AG20443 (cell line): Measurements from ENCODE around the gene MYLK.
"Not testable (repeated sequence)": the region's sequence is repeated elsewhere in the genome, so short reads cannot be mapped to it uniquely, and the experiment has no call there.

Experiments
- DNase-seq: peaks from one replicate; pipeline ENCODE4 v3.0.0; 2012; ENCODE audit warnings: low spot score, mixed read lengths

The MYLK gene

GRCh38 chr3:123722456-123722855 is 161.7 kb downstream of the MYLK start:
- no peak for DNase-seq

DNA sequence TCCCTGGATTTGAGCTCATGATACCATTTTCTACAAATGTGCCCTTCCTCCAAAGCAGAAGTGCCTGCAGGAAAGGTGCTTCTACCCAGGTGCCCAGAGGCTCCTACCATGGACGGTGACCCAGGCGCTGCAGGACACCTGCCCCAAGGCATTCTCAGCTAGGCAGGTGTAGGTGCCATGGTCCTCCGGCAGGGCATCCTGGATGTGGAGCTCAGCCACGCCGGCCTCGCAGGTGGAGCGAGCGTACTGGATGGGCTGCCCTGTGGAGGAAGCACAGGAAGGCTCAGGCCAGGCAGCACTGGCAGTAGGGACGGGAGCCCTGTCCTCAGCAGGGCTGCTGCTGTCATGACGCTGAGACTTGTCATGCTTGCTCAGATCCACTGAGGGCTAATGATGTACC is 162.1 kb downstream of the MYLK start:
- no peak for DNase-seq

DNA sequence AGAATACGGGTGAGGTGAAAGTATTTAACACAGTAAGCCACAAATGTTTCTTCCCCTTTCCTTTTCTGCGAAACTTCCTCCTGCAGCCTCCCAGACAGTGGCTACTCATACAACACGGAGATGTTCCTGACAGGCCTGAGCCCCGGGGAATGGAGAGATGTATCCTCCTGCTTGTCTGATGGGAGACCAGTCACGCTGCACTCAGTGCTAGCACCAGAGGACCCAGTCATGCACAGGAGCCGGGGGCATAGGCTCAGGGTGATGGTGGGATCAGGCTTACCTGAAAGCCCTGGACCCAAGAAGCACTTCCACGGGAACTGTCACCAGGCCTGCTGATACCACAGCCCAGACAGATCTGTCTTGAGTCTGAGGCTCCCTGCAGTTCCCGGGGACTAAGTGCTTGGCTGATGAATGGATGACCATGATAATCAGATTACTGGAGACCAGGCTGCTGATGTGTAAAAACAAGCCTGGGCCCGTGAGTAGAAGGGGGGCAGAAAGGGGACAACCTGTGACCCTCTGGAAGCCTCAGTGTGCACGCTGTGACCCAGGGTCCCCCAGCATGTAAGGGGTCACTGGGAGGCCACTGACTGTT is 162.9 kb downstream of the MYLK start:
- DNase-seq, result not testable (repeated sequence)

- DNase-seq, result no peak
Measured at GRCh38 chr3:123720638-123721037, 163.5 kb downstream of the MYLK start.

- DNase-seq, result no peak
Measured at GRCh38 chr3:123719862-123720453, 164.2 kb downstream of the MYLK start.

GRCh38 chr3:123719061-123719756 is 164.9 kb downstream of the MYLK start:
- DNase-seq, result peak; percentile 78

DNA sequence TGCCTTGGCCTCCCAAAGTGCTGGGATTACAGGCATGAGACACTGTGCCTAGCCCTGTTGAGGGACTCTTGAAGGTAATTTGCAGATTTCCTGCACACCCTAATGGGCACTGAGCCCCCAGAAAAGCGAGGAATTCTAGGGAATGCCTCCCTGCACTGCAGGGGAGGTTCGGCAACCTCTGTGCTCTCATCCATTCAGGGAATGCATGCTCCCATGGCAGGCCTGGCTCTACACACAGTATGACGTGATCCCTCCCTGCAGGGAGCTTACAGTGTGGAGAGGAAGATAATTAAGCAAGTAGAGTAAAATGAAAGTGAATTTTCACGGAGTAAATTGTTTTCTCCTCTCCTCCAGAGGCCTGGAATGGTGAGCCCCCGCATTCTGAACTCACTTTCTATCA is 166.0 kb downstream of the MYLK start:
- no peak for DNase-seq

DNA sequence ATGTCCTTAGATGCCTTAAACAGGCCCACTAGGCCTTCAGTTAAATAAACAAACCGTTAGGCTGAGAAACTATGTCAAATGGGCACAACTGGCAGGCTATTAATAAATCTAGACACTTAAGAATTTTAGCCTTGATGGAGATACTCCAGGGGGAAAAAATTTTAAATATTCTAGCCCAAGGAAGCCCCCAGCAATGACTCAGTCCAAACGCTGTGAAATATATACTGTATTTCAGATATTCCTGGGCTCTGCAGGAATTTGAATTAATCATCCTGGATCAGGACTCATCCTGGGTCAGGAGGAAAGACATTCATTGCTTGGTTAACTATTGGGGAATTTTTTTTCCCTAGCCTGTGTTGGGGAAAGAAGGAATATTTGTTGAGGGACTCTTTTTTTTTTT is 166.7 kb downstream of the MYLK start:
- not testable (repeated sequence) for DNase-seq

- DNase-seq, result no peak
Measured at GRCh38 chr3:123716411-123716810, 167.7 kb downstream of the MYLK start.

DNA sequence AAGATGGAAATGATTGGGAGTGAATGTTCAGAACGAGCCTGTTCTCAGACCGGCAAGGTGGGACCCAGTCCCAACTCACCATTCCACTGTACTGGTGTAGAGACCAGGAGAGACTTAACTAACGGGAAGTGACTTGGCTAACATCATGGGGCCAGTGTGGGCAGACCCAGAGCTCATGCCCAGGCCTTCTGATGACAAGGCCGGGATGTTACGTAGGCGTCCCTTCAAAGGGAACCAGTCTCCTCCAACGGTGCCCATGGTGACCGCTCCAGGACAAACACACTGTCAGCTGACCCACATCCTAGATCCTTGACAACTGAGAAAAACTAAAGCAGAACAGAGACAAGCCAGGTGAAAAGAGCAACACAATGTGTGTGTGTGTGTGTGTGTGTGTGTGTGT is 170.9 kb downstream of the MYLK start:
- DNase-seq, result no peak

- DNase-seq, result no peak
Measured at GRCh38 chr3:123712077-123712860, 171.9 kb downstream of the MYLK start.

- DNase-seq, result no peak
Measured at GRCh38 chr3:123711356-123711755, 172.8 kb downstream of the MYLK start.

DNA sequence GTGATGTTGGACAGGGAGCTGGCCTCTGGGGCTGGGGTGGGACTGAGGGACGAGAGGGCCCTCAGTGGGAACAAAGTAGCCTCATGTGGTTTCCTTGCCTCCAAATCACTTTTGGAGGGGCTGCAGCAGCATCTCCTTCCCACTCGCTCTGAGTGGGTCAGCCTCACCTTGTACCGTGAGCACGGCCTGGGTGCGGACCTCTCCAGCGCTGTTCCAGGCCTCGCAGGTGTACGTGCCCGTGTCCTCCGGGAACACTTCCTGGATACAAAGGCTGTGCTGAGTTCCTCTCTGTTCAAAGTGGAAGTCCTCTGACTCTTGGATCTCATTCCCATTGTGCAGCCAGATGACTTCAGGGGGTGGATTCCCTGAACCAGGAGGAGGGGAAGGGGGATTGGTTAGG is 175.6 kb downstream of the MYLK start:
- DNase-seq, result no peak

DNA sequence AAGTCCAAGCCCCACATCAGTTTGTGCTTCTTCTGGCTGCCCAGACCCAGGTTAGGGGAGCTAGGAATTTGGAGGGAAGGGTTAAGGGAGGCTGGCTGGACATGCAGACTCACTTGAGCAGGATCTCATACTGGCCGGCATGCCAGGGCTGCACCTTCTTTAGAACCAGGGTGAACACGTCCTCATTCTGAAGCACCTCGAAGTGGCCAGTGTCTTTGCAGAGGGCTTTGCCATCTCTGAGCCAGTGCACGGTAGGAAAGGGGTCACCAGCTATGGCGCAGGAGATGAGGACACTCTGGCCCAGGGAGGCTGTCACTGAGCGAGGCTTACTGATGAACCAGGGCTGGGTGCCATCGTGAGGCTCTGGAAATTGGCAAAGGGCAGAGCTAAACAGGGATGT is 176.5 kb downstream of the MYLK start:
- not testable (repeated sequence) for DNase-seq

- DNase-seq, result no peak
Measured at GRCh38 chr3:123706871-123707270, 177.3 kb downstream of the MYLK start.

DNA sequence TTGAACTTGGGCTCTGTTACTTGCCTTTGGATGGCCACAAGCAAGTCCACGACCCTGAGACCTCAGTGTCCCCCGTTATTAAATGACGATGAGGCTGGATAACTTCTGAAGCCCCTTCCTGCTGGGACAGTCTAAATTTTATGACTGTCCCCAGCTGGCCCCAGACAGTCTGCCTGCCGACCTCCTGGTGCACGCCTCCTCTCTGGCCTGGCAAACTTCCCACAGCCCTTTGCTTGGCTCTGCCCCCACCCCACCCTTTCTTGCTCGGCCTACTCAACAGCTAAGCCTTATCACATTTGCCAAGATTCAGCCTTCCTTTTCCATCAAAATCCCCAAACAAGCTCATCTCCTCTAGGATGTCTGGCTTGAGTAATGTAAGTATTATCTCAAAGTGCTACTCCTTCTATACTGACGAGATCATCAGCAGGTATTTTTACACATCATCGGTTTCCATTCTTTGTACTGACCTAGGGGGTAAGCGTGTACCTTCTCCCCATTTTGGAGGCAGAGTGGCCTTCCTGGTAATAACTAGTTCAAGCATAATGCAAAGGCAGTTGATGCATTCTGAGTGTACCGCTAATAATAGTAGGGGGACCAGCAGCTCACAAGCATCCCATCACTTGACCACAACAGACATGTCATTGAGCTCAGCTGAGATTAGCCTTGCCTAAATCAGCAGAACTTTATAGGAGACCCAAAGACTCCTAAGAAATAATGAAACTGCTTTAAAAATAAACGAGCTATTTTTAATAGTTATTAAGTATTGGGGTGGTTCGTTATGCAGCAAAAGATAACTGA is 178.4 kb downstream of the MYLK start:
- no peak for DNase-seq

DNA sequence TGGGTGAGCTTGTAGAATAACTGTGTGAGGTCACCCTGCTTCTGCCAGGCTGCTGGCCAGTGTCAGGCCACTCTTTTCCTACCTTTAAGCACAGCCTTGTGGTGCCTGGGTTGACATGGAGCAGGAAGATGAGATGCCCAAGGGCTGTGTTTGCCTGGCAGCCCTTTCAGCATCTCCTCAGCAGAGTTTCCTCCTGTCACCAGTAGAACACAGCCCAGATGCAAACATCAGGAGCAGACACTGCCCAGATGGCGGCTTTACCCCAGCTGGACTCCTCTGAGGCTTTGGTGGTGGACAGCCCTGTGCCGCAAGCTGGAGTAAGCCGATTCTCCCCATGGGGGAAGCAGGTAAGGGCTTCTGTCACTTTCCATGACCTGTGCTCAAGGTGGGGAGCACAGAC is 180.5 kb downstream of the MYLK start:
- DNase-seq, result not testable (repeated sequence)

- no peak for DNase-seq
Measured at GRCh38 chr3:123702720-123703119, 181.4 kb downstream of the MYLK start.

GRCh38 chr3:123702057-123702456 is 182.1 kb downstream of the MYLK start:
- peak; percentile 50 for DNase-seq

DNA sequence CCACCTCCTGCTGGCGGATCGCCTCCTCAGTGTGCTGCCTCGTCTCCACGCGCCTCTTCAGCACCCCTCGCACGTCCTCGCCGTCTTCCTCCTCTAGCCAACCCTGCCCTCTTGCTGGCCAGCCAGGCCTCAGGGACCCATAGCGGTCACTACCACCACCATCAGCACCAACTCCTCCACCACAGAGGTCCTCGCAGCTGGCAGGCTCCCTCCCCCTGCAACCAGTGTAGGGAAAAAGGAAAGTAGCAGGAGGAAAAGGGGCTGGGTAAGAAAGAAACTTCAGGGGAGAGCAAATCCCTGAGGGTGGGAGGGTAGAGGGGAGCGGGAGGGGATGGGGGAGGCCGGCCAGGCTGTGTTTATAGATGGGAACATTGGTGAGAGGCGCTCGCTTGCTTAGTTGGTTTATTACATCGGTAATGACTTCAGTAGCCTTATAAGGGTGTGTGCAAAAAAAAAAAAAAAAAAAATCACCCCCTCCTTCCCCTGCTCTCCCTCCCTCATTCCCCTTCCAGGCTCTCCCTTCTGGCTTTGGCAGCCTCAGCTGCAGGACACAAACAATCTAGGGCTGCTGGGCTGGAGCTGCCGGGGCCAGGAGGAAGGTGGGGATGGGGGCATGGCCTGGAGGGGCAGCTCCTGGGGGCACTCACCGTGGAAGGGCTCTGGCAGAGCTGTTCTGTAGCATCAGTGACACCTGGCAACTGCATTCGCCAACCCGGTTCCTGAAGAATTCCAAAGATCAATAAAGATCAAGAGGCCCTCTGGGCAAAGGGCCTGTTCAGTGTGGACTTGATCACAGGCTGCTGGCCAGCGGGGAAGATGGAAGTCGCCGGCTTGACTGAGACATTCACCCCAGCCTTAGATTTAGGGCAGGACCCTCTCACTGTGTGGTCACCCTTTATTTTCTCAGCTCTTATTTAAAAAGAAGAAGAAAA is 183.1 kb downstream of the MYLK start:
- no peak for DNase-seq

GRCh38 chr3:123698813-123699212 is 185.3 kb downstream of the MYLK start:
- no peak for DNase-seq
